ENCODE data around the gene C6orf47. TPM values are rescaled to one million over a fixed set of nuclear protein-coding genes. Genes with fewer than 3 reads are reported as not detected.
A peak's percentile ranks its signal among the peaks of the same experiment; 100 is the strongest.

The C6orf47 gene
- total RNA-seq, 1 experiment from 2014 or later, result 19.4 TPM

DNA sequence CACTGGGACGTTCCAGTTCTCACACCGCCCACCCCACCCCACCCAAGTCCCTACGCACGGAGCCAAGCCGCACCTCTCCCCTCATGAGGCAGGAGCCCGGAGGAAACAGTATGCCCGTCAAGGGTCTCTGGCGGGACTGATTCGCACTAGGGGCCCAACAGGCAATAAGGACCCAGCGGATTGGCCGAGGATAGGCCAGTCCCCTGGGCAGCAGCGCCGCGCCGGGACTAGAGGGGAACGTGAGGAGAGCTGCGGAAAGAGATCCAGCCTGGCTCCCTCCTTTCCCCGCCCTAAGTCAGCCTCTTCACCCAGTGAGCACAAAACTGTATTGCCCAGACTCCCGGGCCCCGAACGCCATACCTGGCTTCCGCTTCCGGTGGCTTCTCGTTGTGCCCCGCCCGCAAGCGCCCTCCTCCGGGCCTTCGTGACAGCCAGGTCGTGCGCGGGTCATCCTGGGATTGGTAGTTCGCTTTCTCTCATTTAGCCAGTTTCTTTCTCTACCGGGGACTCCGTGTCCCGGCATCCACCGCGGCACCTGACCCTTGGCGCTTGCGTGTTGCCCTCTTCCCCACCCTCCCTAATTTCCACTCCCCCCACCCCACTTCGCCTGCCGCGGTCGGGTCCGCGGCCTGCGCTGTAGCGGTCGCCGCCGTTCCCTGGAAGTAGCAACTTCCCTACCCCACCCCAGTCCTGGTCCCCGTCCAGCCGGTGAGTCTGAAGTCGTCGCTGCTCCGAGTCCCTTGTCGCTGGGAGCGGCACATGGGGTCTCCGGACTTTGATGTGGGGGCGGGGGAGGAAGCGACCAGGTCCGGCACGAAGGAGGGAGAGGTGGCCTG, 5.1 kb upstream of the C6orf47 start, which contains the start of gene CSNK2B:
TSS of gene CSNK2B (plus strand) at position 580 of the 836 bp plus-strand sequence. CDS start 752 bp downstream, outside the sequence.
- no TSS peak for BruUV-seq (replicated peaks)
- Histone ChIP-seq H3K4me3 (ENCODE audit: low read depth, low read length) (peak within 1 kb of the TSS; percentile 90), H3K4me1 (peaks cover 17% of the 10 kb centered on the region), H3K27me3 (replicated peaks; ENCODE audit: control insufficient read depth, insufficient read depth, low read length) (no peaks in the 10 kb centered on the region), H3K36me3 (ENCODE audit: control insufficient read depth, insufficient read depth, low read length) (peaks cover 4% of the 10 kb centered on the region), H3K9me3 (no peaks in the 10 kb centered on the region)
- no peaks in the 10 kb centered on the region for H3K27me3 Mint-ChIP-seq (ENCODE audit: insufficient read depth, unreplicated experiment)
- POLR2A ChIA-PET, result interaction anchor here (0.6 to 2.0 kb wide), 7 partner anchors 8 to 197 kb away, joined by 4 to 25 read pairs (median 7); partner anchors contain the start of genes APOM, BAG6, HSPA1A and HSPA1B
- TF ChIP-seq CTCF (IDR thresholded peaks at IDR 0.05; ENCODE audit: insufficient read depth in 1 of 2, low read depth in 1 of 2, low read length in 1 of 2, severe bottlenecking in 1 of 2, unreplicated experiment in 1 of 2), result no peak
- peak within 1 kb of the TSS; percentile 96 for H3K27ac Mint-ChIP-seq (ENCODE audit: unreplicated experiment)
- no peaks in the 10 kb centered on the region for H3K9me3 Mint-ChIP-seq (ENCODE audit: unreplicated experiment)
- peak; percentile 97 to 98 for DNase-seq
- intact Hi-C loops (cut with micrococcal nuclease; ENCODE audit: unreplicated experiment), result loop anchor here (1.0 to 5.0 kb wide), 5 partner anchors 13 to 162 kb away; partner anchors contain the start of genes ATP6V1G2, BAG6, CLIC1 and HSPA1B
- peaks cover 94% of the 10 kb centered on the region for H3K36me3 Mint-ChIP-seq (ENCODE audit: insufficient read depth, unreplicated experiment)
- peak within 1 kb of the TSS; percentile 86 for H3K4me3 Mint-ChIP-seq (ENCODE audit: unreplicated experiment)
- peaks cover 25% of the 10 kb centered on the region for H3K4me1 Mint-ChIP-seq (ENCODE audit: low read depth, unreplicated experiment)
- CTCF ChIA-PET, result interaction anchor here (0.9 to 1.0 kb wide), 3 partner anchors 15 to 73 kb away, joined by 3 to 7 read pairs (median 5); partner anchors contain the start of genes ABHD16A and LY6G5C

DNA sequence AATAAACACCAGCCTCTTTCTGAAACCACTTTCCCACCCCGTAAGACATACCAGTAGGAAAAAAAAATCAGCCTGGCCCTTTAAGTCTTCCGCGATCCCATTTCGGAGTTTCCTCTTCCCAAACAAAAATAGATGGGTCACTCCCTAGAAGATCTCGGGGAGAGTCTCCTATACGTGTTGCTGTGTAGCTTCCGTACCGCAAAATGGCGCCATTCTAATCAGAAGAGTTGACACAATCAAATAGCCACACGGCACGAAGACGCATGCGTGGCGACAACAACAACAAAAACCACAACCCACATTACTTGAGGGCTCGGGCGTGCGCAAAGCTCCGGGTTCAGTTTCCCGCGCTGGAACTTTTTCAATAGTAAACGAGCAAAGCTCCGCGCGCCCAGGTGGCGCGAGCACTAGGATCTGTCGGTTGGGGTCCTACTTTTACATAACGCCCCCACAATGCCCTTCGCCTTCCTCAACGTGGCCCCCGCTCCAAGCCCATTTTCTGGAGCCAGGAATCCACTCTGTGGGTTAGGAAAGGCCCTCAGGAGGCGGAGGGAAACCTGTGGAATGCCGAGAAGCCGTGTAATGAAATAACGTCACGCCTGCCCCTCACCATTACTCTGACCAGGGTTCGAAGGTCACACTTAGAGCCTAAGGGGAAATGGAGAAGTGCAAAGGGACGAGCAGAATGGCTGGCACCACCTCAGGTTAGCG, 4.4 kb upstream of the C6orf47 start, which contains the start of gene GPANK1:
TSS of gene GPANK1 (minus strand) at position 208 of the 711 bp plus-strand sequence. CDS start 519 bp downstream, outside the sequence.
- POLR2A ChIA-PET, result interaction anchor here (0.5 to 2.0 kb wide), 13 partner anchors 10 to 281 kb away, joined by 3 to 25 read pairs (median 4); partner anchors contain the start of genes APOM, BAG6, CFB and DDX39B
- intact Hi-C loops (cut with micrococcal nuclease; ENCODE audit: unreplicated experiment), result loop anchor here (1.0 to 5.0 kb wide), 5 partner anchors 13 to 162 kb away; partner anchors contain the start of genes ATP6V1G2, BAG6, CLIC1 and HSPA1B
- CTCF ChIA-PET, result interaction anchor here (1.0 kb wide), 3 partner anchors 9 to 38 kb away, joined by 3 to 5 read pairs (median 3); partner anchors contain the start of genes ABHD16A, APOM and BAG6
- Histone ChIP-seq H3K4me3 (ENCODE audit: low read depth, low read length) (peak within 1 kb of the TSS; percentile 90), H3K27me3 (replicated peaks; ENCODE audit: control insufficient read depth, insufficient read depth, low read length) (no peaks in the 10 kb centered on the region), H3K9me3 (no peaks in the 10 kb centered on the region), H3K4me1 (peaks cover 17% of the 10 kb centered on the region), H3K36me3 (ENCODE audit: control insufficient read depth, insufficient read depth, low read length) (peaks cover 2% of the 10 kb centered on the region)
- DNase-seq, result peak; percentile 79 to 85
- Mint-ChIP-seq H3K4me3 (ENCODE audit: unreplicated experiment) (peak within 1 kb of the TSS; percentile 86), H3K27me3 (ENCODE audit: insufficient read depth, unreplicated experiment) (no peaks in the 10 kb centered on the region), H3K36me3 (ENCODE audit: insufficient read depth, unreplicated experiment) (peaks cover 95% of the 10 kb centered on the region), H3K9me3 (ENCODE audit: unreplicated experiment) (no peaks in the 10 kb centered on the region), H3K27ac (ENCODE audit: unreplicated experiment) (peak within 1 kb of the TSS; percentile 96), H3K4me1 (ENCODE audit: low read depth, unreplicated experiment) (peaks cover 25% of the 10 kb centered on the region)
- TF ChIP-seq CTCF (IDR thresholded peaks at IDR 0.05; ENCODE audit: insufficient read depth in 1 of 2, low read depth in 1 of 2, low read length in 1 of 2, severe bottlenecking in 1 of 2, unreplicated experiment in 1 of 2), result no peak
- BruUV-seq (replicated peaks), result no TSS peak

Measured in Caco-2 (cell line).